ENCODE results near the gene DBF4. TPM values are rescaled to one million over a fixed set of nuclear protein-coding genes. Genes with fewer than 3 reads are reported as not detected.
"Not testable (repeated sequence)": the region's sequence is repeated elsewhere in the genome, so short reads cannot be mapped to it uniquely, and the experiment has no call there.

The DBF4 gene
- total RNA-seq, 1 donor from 2014 or later, result 17.0 TPM

DNA sequence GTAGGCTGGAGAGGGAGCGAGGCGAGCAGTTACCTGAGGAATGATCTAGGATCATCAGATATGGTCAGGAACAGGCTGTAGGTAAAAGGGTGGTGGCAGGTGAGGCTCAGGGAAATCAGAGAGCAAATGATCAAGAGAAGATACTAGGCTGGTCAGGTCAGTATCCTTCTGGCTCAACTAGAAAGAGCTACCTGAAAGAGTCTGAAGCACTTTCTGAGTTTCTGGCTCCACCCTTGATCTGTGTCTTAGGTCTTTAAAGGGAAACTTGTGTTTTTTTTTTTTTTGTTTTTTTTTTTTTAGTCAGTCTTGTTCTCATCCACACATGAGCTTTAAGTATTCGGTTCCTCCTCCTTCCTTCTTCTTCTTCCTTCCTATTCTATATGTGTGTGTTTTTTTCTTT, 68.3 kb downstream of the DBF4 start:
- no peak overlapping the region for H3K4me3 ChIP-seq (ENCODE audit: low read depth, low read length)
- no peak for DNase-seq (ENCODE audit: low read depth)
- H3K27me3 ChIP-seq (ENCODE audit: control insufficient read depth, insufficient read depth, low read length), result no peaks in the 10 kb centered on the region
- TF ChIP-seq, protein P1, sequence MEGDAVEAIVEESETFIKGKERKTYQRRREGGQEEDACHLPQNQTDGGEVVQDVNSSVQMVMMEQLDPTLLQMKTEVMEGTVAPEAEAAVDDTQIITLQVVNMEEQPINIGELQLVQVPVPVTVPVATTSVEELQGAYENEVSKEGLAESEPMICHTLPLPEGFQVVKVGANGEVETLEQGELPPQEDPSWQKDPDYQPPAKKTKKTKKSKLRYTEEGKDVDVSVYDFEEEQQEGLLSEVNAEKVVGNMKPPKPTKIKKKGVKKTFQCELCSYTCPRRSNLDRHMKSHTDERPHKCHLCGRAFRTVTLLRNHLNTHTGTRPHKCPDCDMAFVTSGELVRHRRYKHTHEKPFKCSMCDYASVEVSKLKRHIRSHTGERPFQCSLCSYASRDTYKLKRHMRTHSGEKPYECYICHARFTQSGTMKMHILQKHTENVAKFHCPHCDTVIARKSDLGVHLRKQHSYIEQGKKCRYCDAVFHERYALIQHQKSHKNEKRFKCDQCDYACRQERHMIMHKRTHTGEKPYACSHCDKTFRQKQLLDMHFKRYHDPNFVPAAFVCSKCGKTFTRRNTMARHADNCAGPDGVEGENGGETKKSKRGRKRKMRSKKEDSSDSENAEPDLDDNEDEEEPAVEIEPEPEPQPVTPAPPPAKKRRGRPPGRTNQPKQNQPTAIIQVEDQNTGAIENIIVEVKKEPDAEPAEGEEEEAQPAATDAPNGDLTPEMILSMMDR (IDR thresholded peaks at IDR 0.05; ENCODE audit: insufficient read depth, low read length, poor library complexity, severe bottlenecking), result no peak
- H3K36me3 ChIP-seq (ENCODE audit: control insufficient read depth, insufficient read depth, low read length), result no peaks in the 10 kb centered on the region

DNA sequence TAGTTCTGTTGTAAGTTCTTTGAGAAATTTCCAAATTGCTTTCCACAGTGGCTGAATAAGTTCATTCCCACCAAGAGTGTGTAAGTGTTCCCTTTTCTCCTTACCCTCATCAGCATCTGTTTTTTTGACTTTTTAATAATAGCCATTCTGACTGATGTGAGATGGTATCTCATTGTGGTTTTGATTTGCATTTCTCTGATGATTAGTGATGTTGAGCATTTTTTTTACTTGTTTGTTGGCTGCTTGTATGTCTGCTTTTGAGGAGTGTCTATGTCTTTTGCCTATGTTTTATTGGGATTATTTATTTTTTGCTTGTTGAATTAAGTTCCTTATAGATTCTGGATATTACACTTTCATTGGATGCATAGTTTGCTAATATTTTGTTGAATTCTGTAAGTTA, 69.6 kb downstream of the DBF4 start:
- not testable (repeated sequence) for H3K27me3 ChIP-seq (ENCODE audit: control insufficient read depth, insufficient read depth, low read length); DNase-seq (ENCODE audit: low read depth); H3K36me3 ChIP-seq (ENCODE audit: control insufficient read depth, insufficient read depth, low read length); H3K4me3 ChIP-seq (ENCODE audit: low read depth, low read length)

DNA sequence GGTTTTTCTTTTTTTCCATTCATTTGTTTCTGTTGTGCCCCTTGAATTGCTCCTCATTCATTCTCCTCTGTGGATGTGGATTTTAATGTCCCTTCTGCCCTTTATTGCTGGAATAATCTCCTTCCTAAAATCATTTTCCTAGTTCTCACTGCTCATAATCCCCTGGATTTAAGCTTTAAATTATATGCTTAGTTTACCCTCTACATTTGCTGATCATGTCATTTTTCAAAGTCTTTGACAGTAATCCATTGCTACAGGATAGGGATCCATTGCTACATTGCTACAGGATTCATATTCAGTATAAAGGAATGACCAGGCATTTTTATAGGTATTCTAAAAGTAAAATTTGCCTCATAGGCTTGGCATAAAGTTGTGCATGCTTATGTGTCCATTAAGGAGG, 72.1 kb downstream of the DBF4 start:
- no peak for DNase-seq (ENCODE audit: low read depth)
- TF ChIP-seq, protein P1 (IDR thresholded peaks at IDR 0.05; ENCODE audit: insufficient read depth, low read length, poor library complexity, severe bottlenecking), result no peak
- H3K36me3 ChIP-seq (ENCODE audit: control insufficient read depth, insufficient read depth, low read length), result no peaks in the 10 kb centered on the region
- H3K4me3 ChIP-seq (ENCODE audit: low read depth, low read length), result no peak overlapping the region
- no peaks in the 10 kb centered on the region for H3K27me3 ChIP-seq (ENCODE audit: control insufficient read depth, insufficient read depth, low read length)

Other genes with a start within 250 kb of the DBF4 start
- 0.27 and 0.71 TPM in 2 replicates for gene RUNDC3B, start 248.1 kb upstream of the DBF4 start, total RNA-seq
- gene SLC25A40, start 133 bp upstream of the DBF4 start, total RNA-seq, result 10.5 and 25.3 TPM in 2 replicates
- gene ADAM22, start 57.8 kb downstream of the DBF4 start, total RNA-seq, result 0.89 and 1.4 TPM in 2 replicates